Hematopoietic multipotent progenitor cell treated with erythropoietin and hydrocortisone succinate and interleukin-3 and kit ligand, for 17 days (in vitro differentiated cells): ENCODE data around the gene KNL1.
"Not testable (repeated sequence)": the region's sequence is repeated elsewhere in the genome, so short reads cannot be mapped to it uniquely, and the experiment has no call there.

Experiments
- DNase-seq: peaks from one replicate; pipeline ENCODE4 v3.0.0-alpha.2; 2015; ENCODE audit warnings: low spot score

The KNL1 gene

GRCh38 chr15:40593588-40594428, at the start of gene KNL1:
Gene KNL1 (plus strand): TSS chr15:40594249. CDS start chr15:40602932, 8,683 bp downstream.
- DNase-seq = peak; percentile 97

GRCh38 chr15:40545457-40545856, 48.6 kb upstream of the KNL1 start:
- DNase-seq = no peak

- DNase-seq = no peak
Observed at GRCh38 chr15:40548610-40549009, 45.4 kb upstream of the KNL1 start.

GRCh38 chr15:40549894-40550293, 44.2 kb upstream of the KNL1 start:
- DNase-seq = peak; percentile 59

GRCh38 chr15:40550341-40551037, 43.6 kb upstream of the KNL1 start:
- no peak for DNase-seq

- DNase-seq = no peak
Observed at GRCh38 chr15:40554161-40554525, 39.9 kb upstream of the KNL1 start.

- DNase-seq = no peak
Observed at GRCh38 chr15:40555876-40556275, 38.2 kb upstream of the KNL1 start.

GRCh38 chr15:40558952-40559742, 34.9 kb upstream of the KNL1 start:
- peak; percentile 53 for DNase-seq

GRCh38 chr15:40562691-40563090, 31.4 kb upstream of the KNL1 start:
- no peak for DNase-seq

- no peak for DNase-seq
Observed at GRCh38 chr15:40563426-40563825, 30.6 kb upstream of the KNL1 start.

GRCh38 chr15:40564591-40565332, 29.3 kb upstream of the KNL1 start, which contains the start of gene CCDC32:
Gene CCDC32 (minus strand): TSS chr15:40565042. CDS start chr15:40563015, 2,027 bp downstream.
- DNase-seq = peak; percentile 99

GRCh38 chr15:40565333-40566238, 28.5 kb upstream of the KNL1 start:
- no peak for DNase-seq

- peak; percentile 44 for DNase-seq
Observed at GRCh38 chr15:40567111-40567510, 26.9 kb upstream of the KNL1 start.

- peak; percentile 87 for DNase-seq
Observed at GRCh38 chr15:40569129-40569953, 24.7 kb upstream of the KNL1 start, which contains the start of gene RPUSD2. Gene RPUSD2 (plus strand): TSS chr15:40569299. CDS start chr15:40569338, 39 bp downstream.

GRCh38 chr15:40575113-40575512, 18.9 kb upstream of the KNL1 start:
- DNase-seq = no peak

- not testable (repeated sequence) for DNase-seq
Observed at GRCh38 chr15:40576914-40577313, 17.1 kb upstream of the KNL1 start.

GRCh38 chr15:40578892-40579291, 15.2 kb upstream of the KNL1 start:
- DNase-seq = no peak

GRCh38 chr15:40581796-40582195, 12.3 kb upstream of the KNL1 start:
- not testable (repeated sequence) for DNase-seq

GRCh38 chr15:40582726-40583246, 11.3 kb upstream of the KNL1 start:
- DNase-seq = no peak
